Prostate gland (tissue), 2 donors: ENCODE results near the gene CABP4.

ENCODE experiments used
- POLR2A ChIP-seq: fragments of 450-650 bp; IDR thresholded peaks from one replicate; pipeline ENCODE4 v1.6.1; 2016; ENCODE audit warnings: antibody characterized with exemption, mild to moderate bottlenecking
- POLR2AphosphoS5 ChIP-seq: sonication (generic); formaldehyde crosslinking; IDR thresholded peaks from one replicate; pipeline ENCODE4 v1.6.1; 2017; ENCODE audit warnings: antibody characterized with exemption
- TF ChIP-seq, protein P1 (sequence below), 4 experiments: fragments of 200-600 bp in 2 of 4; fragments of 450-650 bp in 2 of 4; sonication (generic) in 2 of 4; IDR thresholded peaks; 1 replicate in 3 of 4; 2 replicates in 1 of 4; pipeline ENCODE4 v1.5.1; 2016 to 2019; ENCODE audit warnings: antibody characterized with exemption in 4 of 4, mild to moderate bottlenecking in 2 of 4, moderate library complexity in 2 of 4

DNA sequence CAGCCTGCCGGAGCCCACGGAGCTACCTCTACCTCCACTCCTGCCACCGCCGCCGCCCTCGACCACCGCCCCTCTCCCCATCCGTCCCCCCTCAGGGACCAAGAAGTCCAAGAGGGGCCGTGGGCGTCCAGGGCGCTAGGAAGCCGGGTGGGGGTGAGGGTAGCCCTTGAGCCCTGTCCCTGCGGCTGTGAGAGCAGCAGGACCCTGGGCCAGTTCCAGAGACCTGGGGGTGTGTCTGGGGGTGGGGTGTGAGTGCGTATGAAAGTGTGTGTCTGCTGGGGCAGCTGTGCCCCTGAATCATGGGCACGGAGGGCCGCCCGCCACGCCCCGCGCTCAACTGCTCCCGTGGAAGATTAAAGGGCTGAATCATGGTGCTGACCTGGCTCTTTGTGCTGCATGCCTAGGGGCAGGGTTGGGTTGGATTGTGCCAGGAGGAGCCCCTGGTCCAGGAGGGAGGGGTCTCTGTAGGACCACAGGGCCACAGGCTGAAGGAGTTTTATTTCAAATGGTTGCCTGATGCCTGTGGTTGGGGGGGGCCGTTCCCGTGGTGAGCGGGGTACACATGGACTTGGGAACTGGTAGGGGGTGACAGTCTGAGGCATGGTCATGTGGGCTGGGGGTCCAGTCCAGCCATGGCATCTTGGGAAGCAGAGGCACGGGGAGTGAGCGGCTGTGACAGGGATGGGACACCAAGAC is 20.0 kb upstream of the CABP4 start:
- TF ChIP-seq POLR2AphosphoS5 (no peak), POLR2A (no peak)
- TF ChIP-seq, protein P1, sequence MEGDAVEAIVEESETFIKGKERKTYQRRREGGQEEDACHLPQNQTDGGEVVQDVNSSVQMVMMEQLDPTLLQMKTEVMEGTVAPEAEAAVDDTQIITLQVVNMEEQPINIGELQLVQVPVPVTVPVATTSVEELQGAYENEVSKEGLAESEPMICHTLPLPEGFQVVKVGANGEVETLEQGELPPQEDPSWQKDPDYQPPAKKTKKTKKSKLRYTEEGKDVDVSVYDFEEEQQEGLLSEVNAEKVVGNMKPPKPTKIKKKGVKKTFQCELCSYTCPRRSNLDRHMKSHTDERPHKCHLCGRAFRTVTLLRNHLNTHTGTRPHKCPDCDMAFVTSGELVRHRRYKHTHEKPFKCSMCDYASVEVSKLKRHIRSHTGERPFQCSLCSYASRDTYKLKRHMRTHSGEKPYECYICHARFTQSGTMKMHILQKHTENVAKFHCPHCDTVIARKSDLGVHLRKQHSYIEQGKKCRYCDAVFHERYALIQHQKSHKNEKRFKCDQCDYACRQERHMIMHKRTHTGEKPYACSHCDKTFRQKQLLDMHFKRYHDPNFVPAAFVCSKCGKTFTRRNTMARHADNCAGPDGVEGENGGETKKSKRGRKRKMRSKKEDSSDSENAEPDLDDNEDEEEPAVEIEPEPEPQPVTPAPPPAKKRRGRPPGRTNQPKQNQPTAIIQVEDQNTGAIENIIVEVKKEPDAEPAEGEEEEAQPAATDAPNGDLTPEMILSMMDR (IDR thresholded peaks at IDR 0.05): no peak
